T-helper 1 cell treated with Interleukin-12 subunit alpha and Interleukin-12 subunit beta and Interleukin-4 antibody, amounts not matched to agents 30 μg/mL and 1 μg/mL, for 36 hours (primary cell): ENCODE results near the gene GTF3C1.

ENCODE experiments used
- H3K27ac Mint-ChIP-seq: one replicate; pipeline ENCODE4 v1.8.0; 2021; ENCODE audit warnings: mild to moderate bottlenecking, mixed read lengths
- H3K27me3 Mint-ChIP-seq: one replicate; pipeline ENCODE4 v1.8.0; 2021; ENCODE audit warnings: low read depth, mixed read lengths
- H3K36me3 Mint-ChIP-seq: one replicate; pipeline ENCODE4 v1.8.0; 2021; ENCODE audit warnings: low read depth, mixed read lengths
- H3K4me1 Mint-ChIP-seq: one replicate; pipeline ENCODE4 v1.8.0; 2021; ENCODE audit warnings: low read depth, mixed read lengths
- H3K4me3 Mint-ChIP-seq: one replicate; pipeline ENCODE4 v1.8.0; 2021; ENCODE audit warnings: mild to moderate bottlenecking, moderate library complexity, mixed read lengths
- H3K9me3 Mint-ChIP-seq: one replicate; pipeline ENCODE4 v1.8.0; 2021; ENCODE audit warnings: mixed read lengths

GTF3C1 gene

GRCh38 chr16:27547851-27548250 is 1.9 kb downstream of the GTF3C1 start:
- peaks cover 19% of the 10 kb centered on the region for H3K36me3 Mint-ChIP-seq
- H3K27ac Mint-ChIP-seq: no peak overlapping the region
- no peak overlapping the region for H3K4me3 Mint-ChIP-seq
- no peaks in the 10 kb centered on the region for H3K9me3 Mint-ChIP-seq
- peaks cover 30% of the 10 kb centered on the region for H3K4me1 Mint-ChIP-seq
- no peaks in the 10 kb centered on the region for H3K27me3 Mint-ChIP-seq

DNA sequence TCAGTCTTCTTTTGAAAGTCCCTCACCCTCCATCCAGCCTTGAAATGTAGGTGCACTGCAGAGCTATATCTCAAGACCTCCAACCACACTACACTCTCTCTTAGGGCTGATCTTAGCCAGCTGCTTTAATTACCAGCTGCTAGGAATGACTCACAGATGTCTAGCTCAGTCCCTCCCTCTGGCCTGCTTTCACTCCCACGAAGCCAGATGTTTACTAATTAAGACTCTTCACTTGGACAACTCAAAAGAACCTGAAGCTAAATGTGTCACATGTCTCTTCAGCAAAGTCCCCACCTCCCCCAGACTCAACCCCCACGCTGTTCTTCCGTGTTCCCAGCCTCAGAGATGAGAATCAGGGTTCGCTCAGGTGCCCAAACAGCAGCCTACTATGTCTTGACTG is 2.6 kb downstream of the GTF3C1 start:
- no peaks in the 10 kb centered on the region for H3K27me3 Mint-ChIP-seq
- H3K4me3 Mint-ChIP-seq: no peak overlapping the region
- no peaks in the 10 kb centered on the region for H3K9me3 Mint-ChIP-seq
- H3K36me3 Mint-ChIP-seq: peaks cover 22% of the 10 kb centered on the region
- peaks cover 30% of the 10 kb centered on the region for H3K4me1 Mint-ChIP-seq
- peak overlapping the region; percentile 2 for H3K27ac Mint-ChIP-seq

DNA sequence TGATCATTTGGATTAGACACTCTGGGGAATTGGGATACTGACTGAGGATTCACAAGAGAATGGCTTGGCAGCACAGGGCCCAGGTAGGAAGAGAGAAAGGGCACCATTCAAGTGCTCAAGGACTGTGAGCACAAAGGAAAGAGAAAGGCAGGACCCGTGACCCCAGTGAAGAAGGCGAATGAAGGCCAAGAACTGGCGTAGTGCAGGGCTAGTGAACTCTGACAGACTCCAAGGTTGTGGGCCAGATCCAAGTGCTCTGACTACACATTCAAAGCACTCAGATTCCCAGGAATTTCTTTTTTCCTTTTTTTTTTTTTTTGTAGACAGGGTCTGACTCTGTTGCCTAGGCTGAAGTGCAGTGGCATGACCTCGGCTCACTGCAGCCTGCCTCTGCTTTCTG is 5.0 kb downstream of the GTF3C1 start:
- Mint-ChIP-seq H3K9me3 (peaks cover 3% of the 10 kb centered on the region), H3K4me3 (no peak overlapping the region), H3K27ac (no peak overlapping the region), H3K27me3 (no peaks in the 10 kb centered on the region), H3K36me3 (peaks cover 41% of the 10 kb centered on the region), H3K4me1 (peaks cover 25% of the 10 kb centered on the region)

GRCh38 chr16:27543801-27544200 is 5.9 kb downstream of the GTF3C1 start:
- Mint-ChIP-seq H3K4me3 (no peak overlapping the region), H3K9me3 (peaks cover 3% of the 10 kb centered on the region), H3K36me3 (peaks cover 45% of the 10 kb centered on the region), H3K27me3 (no peaks in the 10 kb centered on the region), H3K4me1 (peaks cover 23% of the 10 kb centered on the region), H3K27ac (no peak overlapping the region)

GRCh38 chr16:27539636-27540035 is 10.1 kb downstream of the GTF3C1 start:
- no peak overlapping the region for H3K4me3 Mint-ChIP-seq
- no peak overlapping the region for H3K27ac Mint-ChIP-seq
- H3K36me3 Mint-ChIP-seq: peaks cover 51% of the 10 kb centered on the region
- peaks cover 3% of the 10 kb centered on the region for H3K9me3 Mint-ChIP-seq
- H3K27me3 Mint-ChIP-seq: no peaks in the 10 kb centered on the region
- peaks cover 12% of the 10 kb centered on the region for H3K4me1 Mint-ChIP-seq

- H3K9me3 Mint-ChIP-seq: peaks cover 3% of the 10 kb centered on the region
- H3K27me3 Mint-ChIP-seq: no peaks in the 10 kb centered on the region
- H3K4me1 Mint-ChIP-seq: peaks cover 12% of the 10 kb centered on the region
- H3K36me3 Mint-ChIP-seq: peaks cover 49% of the 10 kb centered on the region
- peak overlapping the region; percentile 42 for H3K27ac Mint-ChIP-seq
- H3K4me3 Mint-ChIP-seq: no peak overlapping the region
These were observed 10.6 kb downstream of the GTF3C1 start for GRCh38 chr16:27539120-27539519.

GRCh38 chr16:27538528-27538927 is 11.2 kb downstream of the GTF3C1 start:
- Mint-ChIP-seq H3K9me3 (peaks cover 3% of the 10 kb centered on the region), H3K4me3 (no peak overlapping the region), H3K27ac (no peak overlapping the region), H3K27me3 (no peaks in the 10 kb centered on the region), H3K36me3 (peaks cover 49% of the 10 kb centered on the region), H3K4me1 (peaks cover 12% of the 10 kb centered on the region)

DNA sequence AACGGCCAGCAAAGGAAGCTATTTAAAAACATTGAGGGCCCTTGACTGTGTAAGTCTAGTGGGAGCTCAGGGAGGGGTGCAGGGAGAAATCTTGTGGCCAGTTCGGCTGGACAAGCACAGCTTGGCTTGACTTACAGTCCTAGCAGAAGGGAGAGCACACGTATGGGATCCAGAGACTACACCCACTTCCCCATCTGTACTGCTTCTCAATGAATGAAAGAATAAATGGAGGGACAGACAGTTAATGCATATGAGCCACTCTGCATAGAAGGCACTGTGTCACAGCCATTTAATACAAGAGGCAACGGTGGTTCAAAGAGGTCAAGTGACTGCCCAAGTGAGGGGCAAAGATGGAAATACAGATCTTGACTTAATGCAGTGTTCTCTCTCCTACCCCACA is 15.5 kb downstream of the GTF3C1 start:
- Mint-ChIP-seq H3K4me3 (no peak overlapping the region), H3K9me3 (no peaks in the 10 kb centered on the region), H3K27ac (no peak overlapping the region), H3K4me1 (peaks cover 21% of the 10 kb centered on the region), H3K36me3 (peaks cover 51% of the 10 kb centered on the region), H3K27me3 (no peaks in the 10 kb centered on the region)

DNA sequence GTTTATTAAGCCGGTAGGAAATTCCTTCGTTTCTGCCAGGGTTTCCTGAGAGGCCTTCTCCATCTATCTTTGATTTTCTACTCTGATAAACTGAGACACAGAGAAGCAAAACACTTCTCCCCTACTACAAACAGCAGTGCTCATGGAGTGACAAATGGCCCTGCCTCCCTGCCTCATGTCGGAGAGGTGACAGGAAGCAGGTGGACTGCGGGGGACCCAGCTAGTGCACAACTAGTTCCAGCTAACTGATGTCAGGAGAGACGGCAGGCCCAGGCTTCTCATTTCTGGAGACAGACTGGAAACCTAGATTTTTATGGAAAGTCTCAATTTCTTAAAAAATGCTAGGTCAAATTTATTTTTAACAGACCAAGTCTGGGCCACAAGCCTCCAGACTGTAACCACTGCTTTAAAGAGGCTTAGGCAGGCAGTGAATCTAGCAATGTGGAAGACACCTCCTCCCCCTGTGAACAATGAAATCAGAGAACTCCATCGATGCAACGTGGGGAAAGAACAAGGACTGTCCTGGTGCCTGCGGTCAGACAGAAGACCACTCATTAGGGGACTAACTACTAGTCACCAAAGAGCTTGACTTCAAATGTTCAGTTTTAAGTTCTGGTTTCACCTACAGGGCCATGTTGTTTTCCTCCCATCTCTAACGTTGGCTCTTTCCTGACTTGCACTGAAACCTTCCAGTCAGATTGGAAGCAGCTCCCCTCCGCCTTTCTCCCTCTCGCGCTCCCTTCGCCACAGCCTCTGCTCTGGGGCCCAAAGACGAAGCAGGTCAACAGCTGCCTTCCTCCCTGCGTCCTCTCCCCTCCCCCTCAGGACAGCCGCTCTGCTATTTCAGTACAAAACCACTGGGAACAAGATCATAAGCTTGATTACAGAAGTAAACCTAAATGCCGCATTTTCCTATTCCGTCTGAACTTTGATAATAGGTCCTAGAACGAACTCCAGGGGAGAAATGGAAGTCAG is 17.6 kb downstream of the GTF3C1 start:
- H3K9me3 Mint-ChIP-seq: no peaks in the 10 kb centered on the region
- peak overlapping the region; percentile 23 for H3K27ac Mint-ChIP-seq
- no peaks in the 10 kb centered on the region for H3K27me3 Mint-ChIP-seq
- no peak overlapping the region for H3K4me3 Mint-ChIP-seq
- peaks cover 52% of the 10 kb centered on the region for H3K36me3 Mint-ChIP-seq
- peaks cover 16% of the 10 kb centered on the region for H3K4me1 Mint-ChIP-seq

DNA sequence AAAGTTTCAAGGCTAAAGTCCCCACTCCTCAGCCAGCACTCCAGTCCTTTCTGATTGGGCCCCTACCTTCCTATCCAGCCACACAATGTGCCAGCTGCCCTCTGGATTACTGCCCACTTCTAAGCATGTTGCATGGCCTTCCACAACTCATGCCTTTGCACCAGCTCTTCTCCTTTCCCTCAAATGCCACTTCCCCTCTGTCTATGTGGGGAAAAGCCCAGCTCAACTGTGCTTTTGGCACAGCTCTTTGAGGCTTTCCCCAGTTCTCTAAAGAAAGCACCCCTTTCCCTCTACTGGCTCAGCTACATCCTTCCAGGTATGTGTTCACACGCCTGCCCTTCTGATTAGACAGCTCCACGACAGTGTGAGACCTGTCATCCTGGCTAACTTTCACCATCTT is 18.5 kb downstream of the GTF3C1 start:
- peak overlapping the region; percentile 23 for H3K27ac Mint-ChIP-seq
- no peaks in the 10 kb centered on the region for H3K9me3 Mint-ChIP-seq
- no peak overlapping the region for H3K4me3 Mint-ChIP-seq
- H3K36me3 Mint-ChIP-seq: peaks cover 57% of the 10 kb centered on the region
- H3K4me1 Mint-ChIP-seq: peaks cover 16% of the 10 kb centered on the region
- H3K27me3 Mint-ChIP-seq: no peaks in the 10 kb centered on the region

- Mint-ChIP-seq H3K4me3 (no peak overlapping the region), H3K9me3 (no peaks in the 10 kb centered on the region), H3K27me3 (no peaks in the 10 kb centered on the region), H3K4me1 (peaks cover 16% of the 10 kb centered on the region), H3K27ac (no peak overlapping the region), H3K36me3 (peaks cover 56% of the 10 kb centered on the region)
These were observed 19.8 kb downstream of the GTF3C1 start for GRCh38 chr16:27529962-27530361.

DNA sequence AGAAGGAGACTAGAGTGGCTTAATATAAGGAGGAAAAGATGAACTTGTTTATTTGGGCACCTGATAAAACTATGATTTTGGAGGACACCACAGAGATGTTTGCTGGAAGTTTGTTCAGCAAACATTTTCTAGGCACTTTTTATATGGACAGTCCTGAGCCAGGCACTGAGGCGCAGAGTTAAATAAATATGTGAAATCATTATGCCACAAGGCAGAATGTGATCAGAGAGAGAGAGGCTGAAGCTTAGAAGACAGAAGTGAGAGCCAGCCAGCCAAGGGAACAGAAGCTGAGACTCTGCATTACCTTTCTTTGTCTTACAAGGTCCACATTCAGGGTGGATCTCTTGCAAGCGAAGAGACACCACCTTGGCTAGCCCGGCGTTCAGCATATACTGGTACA is 21.4 kb downstream of the GTF3C1 start:
- no peak overlapping the region for H3K27ac Mint-ChIP-seq
- H3K4me3 Mint-ChIP-seq: no peak overlapping the region
- H3K9me3 Mint-ChIP-seq: no peaks in the 10 kb centered on the region
- H3K4me1 Mint-ChIP-seq: peaks cover 16% of the 10 kb centered on the region
- no peaks in the 10 kb centered on the region for H3K27me3 Mint-ChIP-seq
- H3K36me3 Mint-ChIP-seq: peaks cover 46% of the 10 kb centered on the region

GRCh38 chr16:27526180-27526579 is 23.5 kb downstream of the GTF3C1 start:
- no peaks in the 10 kb centered on the region for H3K27me3 Mint-ChIP-seq
- no peak overlapping the region for H3K4me3 Mint-ChIP-seq
- no peaks in the 10 kb centered on the region for H3K9me3 Mint-ChIP-seq
- no peak overlapping the region for H3K27ac Mint-ChIP-seq
- peaks cover 4% of the 10 kb centered on the region for H3K4me1 Mint-ChIP-seq
- H3K36me3 Mint-ChIP-seq: peaks cover 42% of the 10 kb centered on the region

GRCh38 chr16:27522173-27522707 is 27.5 kb downstream of the GTF3C1 start:
- Mint-ChIP-seq H3K27me3 (no peaks in the 10 kb centered on the region), H3K36me3 (peaks cover 24% of the 10 kb centered on the region), H3K4me3 (no peak overlapping the region), H3K27ac (no peak overlapping the region), H3K4me1 (no peaks in the 10 kb centered on the region), H3K9me3 (no peaks in the 10 kb centered on the region)

DNA sequence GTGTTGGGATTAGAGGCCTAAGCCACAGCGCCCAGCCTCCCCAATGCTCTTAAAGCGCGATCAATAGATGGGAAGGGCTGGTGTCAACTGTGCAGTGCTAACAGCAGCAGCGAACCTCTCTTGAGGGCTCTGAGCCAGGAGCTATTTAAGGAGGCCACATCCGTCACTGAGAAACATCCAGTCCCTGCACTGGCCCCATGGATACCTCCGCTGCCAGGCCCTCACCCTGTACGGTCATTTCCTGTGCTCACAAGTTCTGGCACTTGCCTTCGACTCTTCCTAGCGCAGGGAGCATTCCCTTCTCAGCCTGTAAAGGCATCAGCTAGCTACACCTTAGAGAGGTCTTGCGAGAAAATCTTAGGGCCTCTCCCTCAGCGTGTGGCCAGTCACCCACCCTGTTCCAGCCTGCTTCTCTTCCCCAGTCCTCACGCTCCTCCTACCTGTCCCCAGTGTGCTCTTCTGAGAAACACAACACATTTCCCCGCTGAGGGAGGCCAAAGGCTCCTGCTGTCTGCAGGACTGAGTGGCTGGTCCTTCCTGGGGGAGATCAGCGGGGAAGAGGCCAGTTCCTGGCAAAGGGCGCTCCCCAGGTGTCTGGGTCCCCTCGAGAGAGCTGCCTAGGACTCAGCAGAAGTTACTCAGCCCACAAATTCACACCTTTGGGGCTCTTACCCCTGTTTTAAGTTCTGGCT is 28.6 kb downstream of the GTF3C1 start:
- peaks cover 20% of the 10 kb centered on the region for H3K36me3 Mint-ChIP-seq
- H3K4me3 Mint-ChIP-seq: no peak overlapping the region
- no peak overlapping the region for H3K27ac Mint-ChIP-seq

More for the DNA sequence above, 28.6 kb downstream of the GTF3C1 start:
- no peaks in the 10 kb centered on the region for H3K27me3 Mint-ChIP-seq
- H3K9me3 Mint-ChIP-seq: no peaks in the 10 kb centered on the region
- H3K4me1 Mint-ChIP-seq: no peaks in the 10 kb centered on the region
